CD14-positive monocyte (primary cell): Measurements from ENCODE around the gene ACVRL1. TPM values are rescaled to one million over a fixed set of nuclear protein-coding genes. Genes with fewer than 3 reads are reported as not detected.

Experiments used
- DNase-seq, 3 donors: peaks; one replicate each; pipeline ENCODE4 v3.0.0-alpha.2; 2011 to 2022
- H2AFZ ChIP-seq: 2 replicates; pipeline ENCODE4 v1.6.0; 2012; ENCODE audit warnings: mild to moderate bottlenecking, low read depth, low read length, inconsistent platforms; ENCODE audit not compliant: insufficient read depth, poor library complexity, severe bottlenecking
- H3K27ac ChIP-seq, 2 donors: 1 replicate in 1 of 2; 2 replicates in 1 of 2; pipeline ENCODE4 v1.5.1; 2012 to 2013; ENCODE audit warnings: low read length in 2 of 2, control low read depth in 1 of 2, inconsistent platforms in 1 of 2, low read depth in 1 of 2, mild to moderate bottlenecking in 1 of 2
- H3K27me3 ChIP-seq, 2 donors: one replicate each; pipeline versions ENCODE4 v1.6.0 to v1.6.1; 2011 to 2013; ENCODE audit warnings: low read length in 2 of 2; ENCODE audit not compliant: control insufficient read depth in 2 of 2, insufficient read depth in 2 of 2
- H3K36me3 ChIP-seq, 2 donors: replicated peaks in 1 of 2; 1 replicate in 1 of 2; 2 replicates in 1 of 2; pipeline versions ENCODE4 v1.5.1 to v1.6.1; 2012 to 2013; ENCODE audit warnings: low read length in 2 of 2, control low read depth in 1 of 2, inconsistent platforms in 1 of 2, mild to moderate bottlenecking in 1 of 2; ENCODE audit not compliant: insufficient read depth in 2 of 2, control insufficient read depth in 1 of 2
- H3K4me1 ChIP-seq, 2 donors: 1 replicate in 1 of 2; 2 replicates in 1 of 2; pipeline versions ENCODE4 v1.5.1 to v1.6.1; 2012 to 2013; ENCODE audit warnings: low read length in 2 of 2, control low read depth in 1 of 2, inconsistent platforms in 1 of 2, mild to moderate bottlenecking in 1 of 2, moderate library complexity in 1 of 2; ENCODE audit not compliant: insufficient read depth in 2 of 2, control insufficient read depth in 1 of 2
- H3K4me2 ChIP-seq: replicated peaks from 2 replicates; pipeline ENCODE3; 2012; ENCODE audit warnings: low read length, moderate library complexity, mild to moderate bottlenecking; ENCODE audit not compliant: poor library complexity, severe bottlenecking; ENCODE audit errors: extremely low read depth
- H3K4me3 ChIP-seq, 3 experiments: fragments of 200-600 bp in 1 of 3; sonication (generic) in 1 of 3; replicated peaks in 1 of 3; 1 replicate in 2 of 3; 2 replicates in 1 of 3; pipeline ENCODE4 v1.5.1; 2011 to 2013; ENCODE audit warnings: low read length in 3 of 3, mild to moderate bottlenecking in 3 of 3, control low read depth in 2 of 3, low read depth in 2 of 3, inconsistent platforms in 1 of 3, moderate library complexity in 1 of 3
- H3K79me2 ChIP-seq: 2 replicates; pipeline ENCODE4 v1.6.0; 2012; ENCODE audit warnings: mild to moderate bottlenecking, control low read depth, inconsistent platforms, low read length, moderate library complexity; ENCODE audit not compliant: insufficient read depth
- H3K9ac ChIP-seq: 2 replicates; pipeline ENCODE4 v1.6.0; 2017; ENCODE audit warnings: low read length, mild to moderate bottlenecking; ENCODE audit not compliant: insufficient read depth, poor library complexity, severe bottlenecking
- H3K9me3 ChIP-seq, 2 donors: replicated peaks in 1 of 2; 1 replicate in 1 of 2; 2 replicates in 1 of 2; pipeline versions ENCODE4 v1.5.1 to v1.6.1; 2012 to 2013; ENCODE audit warnings: low read length in 2 of 2, control low read depth in 1 of 2; ENCODE audit not compliant: control insufficient read depth in 1 of 2, insufficient read depth in 1 of 2
- H4K20me1 ChIP-seq: 2 replicates; pipeline ENCODE4 v1.6.0; 2012; ENCODE audit warnings: mild to moderate bottlenecking, low read length, control low read depth, moderate library complexity; ENCODE audit not compliant: insufficient read depth
- H3K27ac Mint-ChIP-seq, 7 donors: one replicate each; pipeline ENCODE4 v1.8.0; 2020; ENCODE audit warnings: mild to moderate bottlenecking in 7 of 7, mixed read lengths in 7 of 7, moderate library complexity in 6 of 7, inconsistent platforms in 2 of 7
- H3K27me3 Mint-ChIP-seq, 3 donors: one replicate each; pipeline ENCODE4 v1.8.0; 2021 to 2022; ENCODE audit warnings: low read depth in 3 of 3, mild to moderate bottlenecking in 3 of 3, mixed read lengths in 3 of 3, moderate library complexity in 3 of 3, inconsistent platforms in 1 of 3
- H3K36me3 Mint-ChIP-seq, 2 donors: one replicate each; pipeline ENCODE4 v1.8.0; 2020; ENCODE audit warnings: mixed read lengths in 2 of 2, inconsistent platforms in 1 of 2, mild to moderate bottlenecking in 1 of 2
- H3K4me1 Mint-ChIP-seq: one replicate; pipeline ENCODE4 v1.8.0; 2020; ENCODE audit warnings: mild to moderate bottlenecking, mixed read lengths
- H3K4me3 Mint-ChIP-seq, 2 donors: one replicate each; pipeline ENCODE4 v1.8.0; 2020; ENCODE audit warnings: mild to moderate bottlenecking in 2 of 2, mixed read lengths in 2 of 2, moderate library complexity in 1 of 2
- H3K9me3 Mint-ChIP-seq, 7 donors: one replicate each; pipeline ENCODE4 v1.8.0; 2020 to 2022; ENCODE audit warnings: mixed read lengths in 7 of 7, mild to moderate bottlenecking in 6 of 7, moderate library complexity in 6 of 7, inconsistent platforms in 2 of 7
- WGBS: methylation state at CpG from one replicate; pipeline ENCODE4 v1.1.5; 2013; ENCODE audit warnings: missing lambda C conversion rate; ENCODE audit not compliant: insufficient coverage; 5-methylcytosine and 5-hydroxymethylcytosine counted together
- intact Hi-C, 2 donors: fragments of 100-400 bp; cut with micrococcal nuclease; formaldehyde crosslinking; loops; one replicate each; pipeline versions ENCODE4 v1.15.0 to v1.15.1; 2023
- polyA plus RNA-seq, 3 donors: library from polyadenylated mRNA; depleted of rRNA in 1 of 3; unstranded in 2 of 3; stranded (reverse) in 1 of 3; fragments of 300-500 nt in 2 of 3; fragments of >200 nt in 1 of 3; fragmentation: Illumina TruSeq in 2 of 3; gene quantifications; 1 replicate in 2 of 3; 2 replicates in 1 of 3; pipeline ENCODE4 v1.2.3, GENCODE V29; 2012 to 2021
- TF ChIP-seq, protein P1 (sequence below): fragments of 200-600 bp; IDR thresholded peaks from one replicate; pipeline ENCODE4 v1.8.0; 2022; ENCODE audit warnings: antibody characterized with exemption, mild to moderate bottlenecking

Gene ACVRL1
- polyA plus RNA-seq, 3 donors: 1.5 to 3.6 (median 2.0) TPM

- Mint-ChIP-seq H3K4me3 (peak overlapping the region; percentile 91 to 96), H3K4me1 (peaks cover 68% of the 10 kb centered on the region), H3K27ac (peak overlapping the region; percentile 73 to 88 (median 85)), H3K27me3 (peaks cover 1 to 6% (median 4%) of the 10 kb centered on the region in 3 donors), H3K36me3 (peaks cover 28 to 32% of the 10 kb centered on the region in 2 donors), H3K9me3 (peaks cover 0 to 4% (median 2%) of the 10 kb centered on the region in 7 donors)
- peak; percentile 48 to 75 (median 71) for DNase-seq
- peaks cover under 1 to 1% of the 10 kb centered on the region in 2 donors for H3K36me3 ChIP-seq
- H3K4me2 ChIP-seq: peak overlapping the region; percentile 78
- intact Hi-C loops: loop anchor here (2.0 to 5.0 kb wide), 3 partner anchors 14 to 32 kb away; no protein-coding TSS in a partner anchor
- H3K27ac ChIP-seq: peak overlapping the region in 1 of 2 donors; percentile 82
- H3K27me3 ChIP-seq: peaks cover 3 to 5% of the 10 kb centered on the region in 2 donors
- H4K20me1 ChIP-seq: peaks cover 41% of the 10 kb centered on the region
- no peak overlapping the region for H2AFZ ChIP-seq
- peaks cover 82% of the 10 kb centered on the region for H3K79me2 ChIP-seq
- no peak overlapping the region for H3K9ac ChIP-seq
- peak overlapping the region in 2 of 3 experiments; percentile 20 to 96 for H3K4me3 ChIP-seq
- TF ChIP-seq, protein P1, sequence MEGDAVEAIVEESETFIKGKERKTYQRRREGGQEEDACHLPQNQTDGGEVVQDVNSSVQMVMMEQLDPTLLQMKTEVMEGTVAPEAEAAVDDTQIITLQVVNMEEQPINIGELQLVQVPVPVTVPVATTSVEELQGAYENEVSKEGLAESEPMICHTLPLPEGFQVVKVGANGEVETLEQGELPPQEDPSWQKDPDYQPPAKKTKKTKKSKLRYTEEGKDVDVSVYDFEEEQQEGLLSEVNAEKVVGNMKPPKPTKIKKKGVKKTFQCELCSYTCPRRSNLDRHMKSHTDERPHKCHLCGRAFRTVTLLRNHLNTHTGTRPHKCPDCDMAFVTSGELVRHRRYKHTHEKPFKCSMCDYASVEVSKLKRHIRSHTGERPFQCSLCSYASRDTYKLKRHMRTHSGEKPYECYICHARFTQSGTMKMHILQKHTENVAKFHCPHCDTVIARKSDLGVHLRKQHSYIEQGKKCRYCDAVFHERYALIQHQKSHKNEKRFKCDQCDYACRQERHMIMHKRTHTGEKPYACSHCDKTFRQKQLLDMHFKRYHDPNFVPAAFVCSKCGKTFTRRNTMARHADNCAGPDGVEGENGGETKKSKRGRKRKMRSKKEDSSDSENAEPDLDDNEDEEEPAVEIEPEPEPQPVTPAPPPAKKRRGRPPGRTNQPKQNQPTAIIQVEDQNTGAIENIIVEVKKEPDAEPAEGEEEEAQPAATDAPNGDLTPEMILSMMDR: no peak
- peaks cover 50 to 61% of the 10 kb centered on the region in 2 donors for H3K4me1 ChIP-seq
- WGBS: 23% methylated on average over 4 of the region's 7 CpGs
- H3K9me3 ChIP-seq: peaks cover 0 to 4% of the 10 kb centered on the region in 2 donors
Measured at GRCh38 chr12:51954561-51955361, 47.5 kb downstream of the ACVRL1 start.

DNA sequence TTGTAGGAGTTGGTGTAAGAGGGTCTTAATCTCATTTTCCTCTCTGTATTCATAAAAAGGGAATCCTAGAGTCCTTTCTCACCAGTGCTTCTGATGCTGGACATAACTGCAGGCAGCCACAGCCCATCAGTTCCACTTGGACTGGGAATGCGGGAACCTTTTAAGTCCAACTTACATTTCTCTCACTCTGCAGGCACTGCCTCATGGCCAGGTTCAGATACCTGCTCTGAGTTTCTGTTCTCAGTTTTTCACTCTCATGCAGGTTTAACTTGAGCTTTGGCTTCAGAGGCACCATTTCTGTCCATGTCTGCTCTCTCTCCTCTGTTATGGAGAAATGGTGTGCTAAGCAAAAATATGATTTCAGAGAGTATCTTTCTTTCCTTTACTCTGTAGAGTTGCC is 48.4 kb downstream of the ACVRL1 start:
- peaks cover 76% of the 10 kb centered on the region for H3K4me1 Mint-ChIP-seq
- peaks cover 92% of the 10 kb centered on the region for H3K79me2 ChIP-seq
- H3K4me3 Mint-ChIP-seq: no peak overlapping the region

More for the DNA sequence above, 48.4 kb downstream of the ACVRL1 start:
- Mint-ChIP-seq H3K36me3 (peaks cover 37 to 40% of the 10 kb centered on the region in 2 donors), H3K9me3 (peaks cover 0 to 4% (median 2%) of the 10 kb centered on the region in 7 donors), H3K27ac (peak overlapping the region in 6 of 7 donors; percentile 55 to 88 (median 80)), H3K27me3 (peaks cover 0 to 2% (median 0%) of the 10 kb centered on the region in 3 donors)
- Histone ChIP-seq H3K9me3 (peaks cover 0 to 4% of the 10 kb centered on the region in 2 donors), H3K9ac (no peak overlapping the region), H3K4me3 (peak overlapping the region in 1 of 3 experiments; percentile 96), H3K27me3 (no peaks in the 10 kb centered on the region), H3K36me3 (peaks cover 7 to 10% of the 10 kb centered on the region in 2 donors), H4K20me1 (peaks cover 49% of the 10 kb centered on the region), H3K4me1 (peaks cover 50 to 61% of the 10 kb centered on the region in 2 donors), H3K4me2 (peak overlapping the region; percentile 78), H2AFZ (no peak overlapping the region), H3K27ac (peak overlapping the region in 1 of 2 donors; percentile 82)
- WGBS: 100% methylated on average over 1 of the region's 1 CpG
- intact Hi-C loops: loop anchor here (2.0 to 5.0 kb wide), 3 partner anchors 13 to 33 kb away; no protein-coding TSS in a partner anchor
- TF ChIP-seq, protein P1: no peak
- no peak for DNase-seq
